Renal cortical epithelial cell (primary cell): Measurements from ENCODE around the gene DEPP1. TPM values are rescaled to one million over a fixed set of nuclear protein-coding genes. Genes with fewer than 3 reads are reported as not detected.
"Not testable (repeated sequence)": the region's sequence is repeated elsewhere in the genome, so short reads cannot be mapped to it uniquely, and the experiment has no call there.

Experiments
- DNase-seq: peaks from one replicate; pipeline ENCODE4 v3.0.0-alpha.2; 2011; ENCODE audit warnings: low read depth
- total RNA-seq: library from RNA; depleted of rRNA; stranded (reverse); fragments of >200 nt; gene quantifications from 2 replicates; pipeline ENCODE4 v1.2.3, GENCODE V29; 2014

Gene DEPP1
- 11.3 and 24.5 TPM in 2 replicates for total RNA-seq

GRCh38 chr10:44978570-44979280 lies at the start of gene DEPP1:
Gene DEPP1 (minus strand): TSS chr10:44978809. CDS start chr10:44978030, 779 bp downstream.
- DNase-seq, result peak; percentile 98

GRCh38 chr10:45023426-45023825 lies 44.8 kb upstream of the DEPP1 start:
- no peak for DNase-seq

GRCh38 chr10:45015590-45015989 lies 37.0 kb upstream of the DEPP1 start:
- DNase-seq, result no peak

DNA sequence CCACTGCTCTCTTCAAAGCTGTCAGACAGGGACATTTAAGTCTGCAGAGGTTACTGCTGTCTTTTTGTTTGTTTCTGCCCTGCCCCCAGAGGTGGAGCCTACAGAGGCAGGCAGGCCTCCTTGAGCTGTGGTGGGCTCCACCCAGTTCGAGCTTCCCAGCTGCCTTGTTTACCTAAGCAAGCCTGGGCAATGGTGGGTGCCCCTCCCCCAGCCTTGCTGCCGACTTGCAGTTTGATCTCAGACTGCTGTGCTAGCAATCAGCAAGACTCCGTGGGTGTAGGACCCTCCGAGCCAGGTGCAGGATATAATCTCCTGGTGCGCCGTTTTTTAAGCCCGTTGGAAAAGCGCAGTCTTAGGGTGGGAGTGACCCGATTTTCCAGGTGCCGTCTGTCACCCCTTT lies 35.9 kb upstream of the DEPP1 start:
- not testable (repeated sequence) for DNase-seq

DNA sequence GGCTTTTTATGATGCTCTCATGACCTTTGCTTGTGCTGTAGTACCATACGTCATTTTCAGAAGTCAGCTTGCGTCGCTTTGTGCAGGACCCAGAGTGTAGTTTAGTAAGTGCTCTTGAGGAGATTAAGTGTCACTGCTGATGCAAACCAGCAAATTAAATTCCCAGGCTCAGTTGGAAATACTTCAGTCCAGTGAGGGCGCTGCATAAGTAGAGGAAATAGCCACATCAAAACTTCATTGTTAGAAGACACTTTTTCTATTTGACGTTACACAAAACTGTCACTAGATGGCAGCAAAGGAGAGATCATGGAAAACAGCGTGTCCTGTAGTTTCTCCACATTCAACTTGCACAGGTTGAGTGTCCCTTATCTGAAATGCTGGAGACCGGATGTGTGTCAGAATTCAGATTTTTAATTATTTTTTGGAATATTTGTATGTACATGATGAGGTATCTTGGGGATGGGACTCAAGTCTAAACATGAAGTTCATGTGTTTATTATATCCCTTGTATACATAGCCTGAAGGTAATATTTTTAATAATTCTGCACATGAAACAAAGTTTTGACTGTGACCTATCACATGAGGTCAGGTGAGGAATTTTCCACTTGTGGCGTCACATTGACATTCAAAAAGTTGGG lies 30.0 kb upstream of the DEPP1 start:
- DNase-seq, result peak; percentile 90

GRCh38 chr10:45006276-45007030 lies 27.8 kb upstream of the DEPP1 start:
- DNase-seq, result no peak

DNA sequence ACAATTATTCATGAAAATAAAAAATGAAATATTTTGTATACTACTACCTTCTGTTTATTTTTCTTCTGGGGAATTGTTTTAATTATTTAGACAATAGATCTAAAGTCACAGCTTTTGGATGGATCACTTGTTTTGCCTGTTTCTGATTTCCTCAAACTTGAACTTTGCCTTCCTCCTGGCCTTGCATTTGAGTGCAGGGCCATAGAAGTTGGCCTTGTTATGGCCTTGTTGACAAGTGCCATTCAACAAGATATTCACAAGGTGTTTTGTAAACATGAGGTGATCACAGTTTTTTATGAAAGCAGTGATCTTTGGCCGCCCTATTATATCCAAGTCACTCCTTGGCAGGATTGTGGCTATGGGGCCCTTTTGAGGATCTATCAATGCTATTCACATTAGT lies 26.7 kb upstream of the DEPP1 start:
- no peak for DNase-seq

DNA sequence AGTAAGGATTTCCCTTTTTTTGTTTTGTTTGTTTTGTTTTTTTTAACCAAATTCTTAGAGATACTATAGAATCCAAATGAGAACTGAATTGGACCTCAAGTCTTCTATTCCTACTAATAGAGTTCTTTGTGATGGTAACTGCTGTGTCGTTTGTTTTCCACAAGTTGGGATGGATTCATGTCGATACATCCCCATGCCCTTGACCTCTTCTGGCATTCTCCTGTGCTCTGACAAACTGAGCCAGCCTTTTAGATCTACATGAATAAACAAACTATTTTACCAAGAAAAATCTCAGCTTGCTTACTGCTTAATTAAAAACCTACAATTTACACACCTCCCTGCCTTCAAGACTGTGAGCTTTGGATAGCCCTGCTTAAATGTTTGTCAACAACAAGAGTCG lies 26.1 kb upstream of the DEPP1 start:
- no peak for DNase-seq

- DNase-seq, result no peak
Measured at GRCh38 chr10:45003432-45004000, 24.9 kb upstream of the DEPP1 start.

- peak; percentile 93 for DNase-seq
Measured at GRCh38 chr10:45001381-45002148, 23.0 kb upstream of the DEPP1 start.

GRCh38 chr10:45000752-45001380 lies 22.3 kb upstream of the DEPP1 start, which contains the start of gene ZNF22:
Gene ZNF22 (plus strand): TSS chr10:45000923. CDS start chr10:45003369, 2,446 bp downstream.
- DNase-seq, result no peak

DNA sequence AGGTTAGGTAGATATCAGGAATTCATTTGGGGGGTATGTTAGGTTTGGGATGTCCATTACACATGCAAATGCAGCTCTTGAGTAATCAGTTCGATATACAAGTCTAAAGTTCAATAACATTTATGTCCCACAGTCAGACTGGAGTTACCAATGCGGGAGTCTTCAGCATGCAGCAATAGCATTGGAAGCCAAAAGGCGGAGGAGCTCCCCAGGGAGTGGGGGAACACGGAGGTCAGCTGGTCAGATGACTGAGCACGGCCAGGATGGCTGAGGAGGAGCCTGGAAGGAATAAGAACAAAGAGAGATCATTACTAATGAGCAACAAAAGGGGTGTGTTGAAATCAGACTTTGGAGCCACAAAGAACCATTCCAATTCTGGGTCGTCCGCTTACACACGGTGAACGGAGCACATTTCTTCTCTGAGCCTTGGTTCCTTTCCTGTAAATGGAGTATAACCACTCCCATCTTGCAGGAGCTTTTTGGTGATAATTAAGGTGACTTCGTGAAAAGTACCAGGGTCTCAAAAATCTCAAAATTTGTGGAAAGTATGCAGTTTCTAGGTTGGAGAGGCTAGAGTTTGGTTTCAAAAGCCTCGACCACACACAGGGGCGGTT lies 21.6 kb upstream of the DEPP1 start:
- peak; percentile 80 for DNase-seq

- peak; percentile 85 for DNase-seq
Measured at GRCh38 chr10:44998146-44998631, 19.6 kb upstream of the DEPP1 start.

DNA sequence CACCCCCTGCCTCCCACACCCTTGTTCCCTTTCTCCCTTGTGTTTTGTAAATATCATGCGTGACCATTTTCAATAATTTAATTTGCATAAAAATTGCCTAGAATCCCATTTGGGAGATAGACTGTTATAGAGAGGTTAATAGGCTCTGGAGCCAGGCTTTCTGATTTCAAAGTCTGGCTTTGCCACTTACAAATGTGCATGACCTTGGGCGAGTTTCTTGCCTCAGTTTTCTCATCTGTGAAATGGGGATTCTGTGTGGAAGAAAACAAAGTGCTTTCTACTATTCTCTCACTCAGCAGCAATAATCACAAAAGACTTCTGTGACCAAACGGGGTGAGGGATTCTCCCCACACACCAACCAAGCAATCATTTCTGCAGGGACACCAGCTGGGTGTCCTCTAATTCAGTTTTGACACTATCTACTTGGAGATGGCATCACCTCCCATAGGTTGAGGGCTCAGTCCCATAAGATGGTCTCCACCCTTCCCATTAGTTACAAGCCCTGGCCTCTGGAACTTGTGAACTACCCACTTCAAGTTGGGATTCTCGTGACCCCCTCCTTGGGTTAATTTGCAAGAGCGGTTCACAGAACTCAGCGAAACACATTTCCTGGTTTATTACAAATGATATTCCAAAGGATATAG lies 18.6 kb upstream of the DEPP1 start:
- DNase-seq, result no peak

GRCh38 chr10:44995914-44996669 lies 17.5 kb upstream of the DEPP1 start:
- DNase-seq, result peak; percentile 85

- no peak for DNase-seq
Measured at GRCh38 chr10:44995581-44995913, 16.9 kb upstream of the DEPP1 start.

GRCh38 chr10:44994752-44995530 lies 16.3 kb upstream of the DEPP1 start:
- DNase-seq, result no peak

- no peak for DNase-seq
Measured at GRCh38 chr10:44993922-44994751, 15.5 kb upstream of the DEPP1 start.
